K562 (cell line): Measurements from ENCODE around the gene RBBP4. TPM values are rescaled to one million over a fixed set of nuclear protein-coding genes. Genes with fewer than 3 reads are reported as not detected.
"Not testable (repeated sequence)": the region's sequence is repeated elsewhere in the genome, so short reads cannot be mapped to it uniquely, and the experiment has no call there.

Experiments used
- ATAC-seq: fragments of 200-7000 bp; cut with Tn5 transposase; 3 replicates; pipeline ENCODE4 v1.9.1; 2020; ENCODE audit warnings: moderate library complexity
- BruUV-seq: library from RNA; stranded (reverse); fragments of 400-500 nt; replicated peaks from 2 replicates; lab custom pipeline; 2021; lab: Mats Ljungman, UMichigan
- CTCF ChIA-PET: fragments of 300-600 bp; formaldehyde crosslinking; extraction: SDS; loops from one replicate; lab custom pipeline; 2021; ENCODE audit warnings: low intra/inter-chr PET ratio; lab: Yijun Ruan, JAX
- POLR2A ChIA-PET: fragments of 300-600, 350-650 bp; sonication (Branson Sonifier 250); formaldehyde crosslinking; extraction: SDS; loops from one replicate; lab custom pipeline; 2021; ENCODE audit warnings: antibody characterized with exemption, inconsistent platforms; lab: Yijun Ruan, JAX
- DNase-seq, 4 experiments: peaks; one replicate each; pipeline versions ENCODE4 v3.0.0 to v3.0.0-alpha.2; 2011 to 2018; ENCODE audit warnings: low spot score in 3 of 4, mixed read lengths in 3 of 4; ENCODE audit errors: extremely low read depth in 1 of 4
- FAIRE-seq: peaks from 2 replicates; lab custom pipeline; 2011; peaks lifted over from hg19 to GRCh38; lab: Jason Lieb, UNC
- H2AFZ ChIP-seq: 2 replicates; pipeline ENCODE4 v1.6.0; 2011; ENCODE audit warnings: low read depth, low read length, control low read depth, inconsistent platforms
- H3K27ac ChIP-seq: fragments of 200-600 bp; 3 replicates; pipeline ENCODE4 v1.8.0; 2011; ENCODE audit warnings: low read depth, mild to moderate bottlenecking, control low read depth, inconsistent platforms, low read length, moderate library complexity, mixed read lengths; ENCODE audit errors: extremely low read depth
- H3K27me3 ChIP-seq, 2 experiments: fragments of 300-600 bp in 1 of 2; 2 replicates in 1 of 2; 3 replicates in 1 of 2; pipeline versions ENCODE4 v1.6.0 to v1.8.0; 2011; ENCODE audit warnings: inconsistent platforms in 2 of 2, low read length in 2 of 2, mild to moderate bottlenecking in 1 of 2, mixed read lengths in 1 of 2, moderate library complexity in 1 of 2; ENCODE audit not compliant: control insufficient read depth in 2 of 2, insufficient read depth in 2 of 2
- H3K36me3 ChIP-seq: fragments of 300-600 bp; 3 replicates; pipeline ENCODE4 v1.8.0; 2011; ENCODE audit warnings: mild to moderate bottlenecking, low read length, inconsistent platforms; ENCODE audit not compliant: control insufficient read depth, insufficient read depth
- H3K4me1 ChIP-seq, 2 experiments: fragments of 200-600 bp in 1 of 2; replicated peaks in 1 of 2; 2 replicates in 1 of 2; 3 replicates in 1 of 2; pipeline versions ENCODE4 v1.5.1 to v1.8.0; 2011; ENCODE audit warnings: inconsistent platforms in 2 of 2, low read length in 2 of 2, mild to moderate bottlenecking in 1 of 2, mixed read lengths in 1 of 2, moderate library complexity in 1 of 2; ENCODE audit not compliant: control insufficient read depth in 2 of 2, insufficient read depth in 2 of 2
- H3K4me2 ChIP-seq: 2 replicates; pipeline ENCODE4 v1.6.1; 2011; ENCODE audit warnings: low read length, control low read depth, inconsistent platforms, mixed read lengths; ENCODE audit not compliant: insufficient read depth
- H3K4me3 ChIP-seq: fragments of 200-600 bp; sonication (generic), shearing (Covaris generic); 2 replicates; pipeline ENCODE4 v1.5.1; 2016; ENCODE audit warnings: control low read depth, inconsistent platforms
- H3K79me2 ChIP-seq: fragments of 200-600 bp; 3 replicates; pipeline ENCODE4 v1.8.0; 2011; ENCODE audit warnings: low read length, inconsistent platforms; ENCODE audit not compliant: control insufficient read depth, insufficient read depth
- H3K9ac ChIP-seq, 2 experiments: 2 replicates each; pipeline versions ENCODE4 v1.6.0 to v1.6.1; 2011; ENCODE audit warnings: low read depth in 2 of 2, low read length in 2 of 2, control low read depth in 1 of 2, inconsistent platforms in 1 of 2, mild to moderate bottlenecking in 1 of 2, mixed read lengths in 1 of 2; ENCODE audit not compliant: insufficient read depth in 1 of 2
- H3K9me1 ChIP-seq: one replicate; pipeline ENCODE4 v1.6.0; 2011; ENCODE audit warnings: inconsistent platforms, mild to moderate bottlenecking, low read length, moderate library complexity; ENCODE audit not compliant: control insufficient read depth, insufficient read depth
- H3K9me3 ChIP-seq: replicated peaks from 2 replicates; pipeline ENCODE4 v1.5.1; 2011; ENCODE audit warnings: low read depth, low read length, inconsistent platforms; ENCODE audit not compliant: control insufficient read depth, insufficient read depth
- H4K20me1 ChIP-seq: replicated peaks from 2 replicates; pipeline ENCODE4 v1.6.1; 2011; ENCODE audit warnings: low read length, inconsistent platforms, mixed read lengths; ENCODE audit not compliant: control insufficient read depth, insufficient read depth
- C11orf30 ChIP-seq: fragments of 450-650 bp; IDR thresholded peaks from 2 replicates; pipeline ENCODE4 v1.6.1; 2016; ENCODE audit warnings: low read depth, mild to moderate bottlenecking
- ZNF586 ChIP-seq: fragments of 450-650 bp; formaldehyde crosslinking; conservative IDR thresholded peaks from 2 replicates; pipeline ENCODE4 v1.4.0; 2020; ENCODE audit warnings: mild to moderate bottlenecking, moderate library complexity
- WGBS: fragments of 100-300 bp; shearing (Covaris generic); methylation state at CpG from one replicate; pipeline ENCODE4 v1.1.6; 2016; ENCODE audit warnings: low coverage, mixed read lengths; ENCODE audit not compliant: insufficient coverage; ENCODE audit errors: missing lambda C conversion rate; 5-methylcytosine and 5-hydroxymethylcytosine counted together
- in situ Hi-C: fragments of 300-500 bp; cut with MboI; formaldehyde crosslinking; loops from 4 replicates; pipeline ENCODE4 v1.15.0; 2018; ENCODE audit warnings: inconsistent platforms, mixed read lengths
- intact Hi-C: fragments of 100-400 bp; cut with micrococcal nuclease; formaldehyde crosslinking; loops from 2 replicates; pipeline ENCODE4 v1.14.2; 2022
- polyA plus RNA-seq, 8 experiments: library from polyadenylated mRNA; depleted of rRNA in 4 of 8; stranded (reverse) in 5 of 8; unstranded in 3 of 8; fragments of >200 nt; fragmentation: Nextera tagmentation in 2 of 8; fragmentation: Illumina TruSeq in 1 of 8; extraction: Ambion mirVana in 2 of 8; extraction: Trizol in 1 of 8; gene quantifications; 2 replicates each; pipeline versions ENCODE4 v1.2.1 to v1.2.3, GENCODE V29; 2011 to 2014; ENCODE audit warnings: inconsistent platforms in 1 of 8, missing spikeins in 1 of 8
- total RNA-seq, 7 experiments: library from RNA; depleted of rRNA in 6 of 7; stranded (reverse); fragments of >200 nt in 6 of 7; fragmentation: Illumina TruSeq in 2 of 7; extraction: Trizol in 2 of 7; gene quantifications; 2 replicates each; pipeline versions ENCODE4 v1.2.1 to v1.2.3, GENCODE V29; 2011 to 2021; ENCODE audit warnings: low replicate concordance in 1 of 7
- TF ChIP-seq, protein P1 (sequence below): sonication (generic); formaldehyde crosslinking; IDR thresholded peaks from 2 replicates; pipeline ENCODE4 v1.9.0; 2022; ENCODE audit warnings: mild to moderate bottlenecking, missing genetic modification reagents
- TF ChIP-seq, protein P2 (sequence below): fragments of 450-650 bp; IDR thresholded peaks from 2 replicates; pipeline ENCODE4 v1.6.1; 2018; ENCODE audit warnings: mild to moderate bottlenecking, low read depth; ENCODE audit not compliant: partially characterized antibody
- TF ChIP-seq, protein P3 (sequence below): fragments of 450-650 bp; formaldehyde crosslinking; IDR thresholded peaks from 2 replicates; pipeline ENCODE4 v1.4.0; 2020; ENCODE audit warnings: mild to moderate bottlenecking, mixed read lengths

Gene RBBP4
- total and polyA plus RNA-seq, 9 of the 15 experiments (the other 6 are each of a cell fraction or from before 2014, with no cell fraction given) = 185 to 409 (median 259) TPM

DNA sequence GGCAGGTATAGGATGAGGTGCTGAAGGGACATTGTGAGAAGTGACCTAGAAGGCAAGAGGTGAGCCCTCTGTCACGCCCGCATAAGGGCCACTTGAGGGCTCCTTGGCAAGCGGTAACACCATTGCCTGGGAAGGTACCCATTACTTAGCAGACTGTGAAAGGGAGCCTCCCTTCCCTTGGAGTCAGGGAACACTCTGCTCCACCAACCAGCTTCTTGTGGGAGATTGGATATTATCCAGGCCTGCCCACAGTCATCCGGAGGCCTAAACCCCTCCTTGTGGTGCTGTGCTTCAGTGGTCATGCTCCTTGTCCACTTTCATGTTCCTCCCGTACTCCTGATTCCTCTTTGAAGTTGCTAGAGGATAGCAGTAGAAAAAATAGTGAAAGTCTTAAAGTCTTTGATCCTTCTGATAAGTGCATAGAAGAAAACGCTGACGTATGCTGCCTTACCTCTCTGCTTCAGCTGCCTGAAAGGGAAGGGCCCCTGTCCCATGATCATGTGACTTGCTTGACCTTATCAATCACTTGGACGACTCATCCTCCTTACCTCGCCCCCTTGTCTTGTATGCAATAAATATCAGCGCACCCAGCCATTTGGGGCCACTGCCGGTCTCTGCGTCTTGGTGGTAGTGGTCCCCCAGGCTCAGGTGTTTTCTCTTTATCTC lies 16.0 kb downstream of the RBBP4 start (continued):
- no peak for TF ChIP-seq C11orf30
- TF ChIP-seq, protein P1, sequence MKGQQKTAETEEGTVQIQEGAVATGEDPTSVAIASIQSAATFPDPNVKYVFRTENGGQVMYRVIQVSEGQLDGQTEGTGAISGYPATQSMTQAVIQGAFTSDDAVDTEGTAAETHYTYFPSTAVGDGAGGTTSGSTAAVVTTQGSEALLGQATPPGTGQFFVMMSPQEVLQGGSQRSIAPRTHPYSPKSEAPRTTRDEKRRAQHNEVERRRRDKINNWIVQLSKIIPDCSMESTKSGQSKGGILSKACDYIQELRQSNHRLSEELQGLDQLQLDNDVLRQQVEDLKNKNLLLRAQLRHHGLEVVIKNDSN (CRISPR knock-in tag) = peak; percentile 66
- TF ChIP-seq ZNF586 (CRISPR knock-in tag) = no peak
- TF ChIP-seq, protein P2, sequence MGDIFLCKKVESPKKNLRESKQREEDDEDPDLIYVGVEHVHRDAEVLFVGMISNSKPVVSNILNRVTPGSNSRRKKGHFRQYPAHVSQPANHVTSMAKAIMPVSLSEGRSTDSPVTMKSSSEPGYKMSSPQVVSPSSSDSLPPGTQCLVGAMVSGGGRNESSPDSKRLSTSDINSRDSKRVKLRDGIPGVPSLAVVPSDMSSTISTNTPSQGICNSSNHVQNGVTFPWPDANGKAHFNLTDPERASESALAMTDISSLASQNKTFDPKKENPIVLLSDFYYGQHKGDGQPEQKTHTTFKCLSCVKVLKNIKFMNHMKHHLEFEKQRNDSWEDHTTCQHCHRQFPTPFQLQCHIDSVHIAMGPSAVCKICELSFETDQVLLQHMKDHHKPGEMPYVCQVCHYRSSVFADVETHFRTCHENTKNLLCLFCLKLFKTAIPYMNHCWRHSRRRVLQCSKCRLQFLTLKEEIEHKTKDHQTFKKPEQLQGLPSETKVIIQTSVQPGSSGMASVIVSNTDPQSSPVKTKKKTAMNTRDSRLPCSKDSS = no peak
- TF ChIP-seq, protein P3, sequence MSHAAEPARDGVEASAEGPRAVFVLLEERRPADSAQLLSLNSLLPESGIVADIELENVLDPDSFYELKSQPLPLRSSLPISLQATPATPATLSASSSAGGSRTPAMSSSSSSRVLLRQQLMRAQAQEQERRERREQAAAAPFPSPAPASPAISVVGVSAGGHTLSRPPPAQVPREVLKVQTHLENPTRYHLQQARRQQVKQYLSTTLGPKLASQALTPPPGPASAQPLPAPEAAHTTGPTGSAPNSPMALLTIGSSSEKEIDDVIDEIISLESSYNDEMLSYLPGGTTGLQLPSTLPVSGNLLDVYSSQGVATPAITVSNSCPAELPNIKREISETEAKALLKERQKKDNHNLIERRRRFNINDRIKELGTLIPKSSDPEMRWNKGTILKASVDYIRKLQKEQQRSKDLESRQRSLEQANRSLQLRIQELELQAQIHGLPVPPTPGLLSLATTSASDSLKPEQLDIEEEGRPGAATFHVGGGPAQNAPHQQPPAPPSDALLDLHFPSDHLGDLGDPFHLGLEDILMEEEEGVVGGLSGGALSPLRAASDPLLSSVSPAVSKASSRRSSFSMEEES (CRISPR knock-in tag) = peak; percentile 79

DNA sequence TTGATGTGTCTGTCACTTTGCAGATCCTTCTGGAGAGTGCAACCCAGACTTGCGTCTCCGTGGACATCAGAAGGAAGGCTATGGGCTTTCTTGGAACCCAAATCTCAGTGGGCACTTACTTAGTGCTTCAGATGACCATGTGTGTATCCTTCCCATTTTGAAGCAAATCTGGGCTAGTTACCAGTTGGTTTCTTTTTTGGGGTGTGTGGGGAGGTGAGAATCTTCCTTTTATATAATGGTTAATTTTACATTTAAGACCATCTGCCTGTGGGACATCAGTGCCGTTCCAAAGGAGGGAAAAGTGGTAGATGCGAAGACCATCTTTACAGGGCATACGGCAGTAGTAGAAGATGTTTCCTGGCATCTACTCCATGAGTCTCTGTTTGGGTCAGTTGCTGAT lies 17.7 kb downstream of the RBBP4 start:
- DNase-seq, H4K20me1 ChIP-seq, H3K9me1 ChIP-seq, in situ Hi-C loops, H2AFZ ChIP-seq, POLR2A ChIA-PET, H3K27ac ChIP-seq, FAIRE-seq, H3K4me2 ChIP-seq, H3K9ac ChIP-seq, H3K4me3 ChIP-seq, H3K9me3 ChIP-seq, CTCF ChIA-PET, H3K27me3 ChIP-seq, intact Hi-C loops, H3K4me1 ChIP-seq, ATAC-seq: not testable (repeated sequence)
- Histone ChIP-seq H3K79me2 (peaks cover 14% of the 10 kb centered on the region), H3K36me3 (peaks cover 98% of the 10 kb centered on the region)
- BruUV-seq = TSS peak; percentile 20
- WGBS = 94% methylated on average over 5 of the region's 5 CpGs
